ENCODE results near the gene ATG13.

DNA sequence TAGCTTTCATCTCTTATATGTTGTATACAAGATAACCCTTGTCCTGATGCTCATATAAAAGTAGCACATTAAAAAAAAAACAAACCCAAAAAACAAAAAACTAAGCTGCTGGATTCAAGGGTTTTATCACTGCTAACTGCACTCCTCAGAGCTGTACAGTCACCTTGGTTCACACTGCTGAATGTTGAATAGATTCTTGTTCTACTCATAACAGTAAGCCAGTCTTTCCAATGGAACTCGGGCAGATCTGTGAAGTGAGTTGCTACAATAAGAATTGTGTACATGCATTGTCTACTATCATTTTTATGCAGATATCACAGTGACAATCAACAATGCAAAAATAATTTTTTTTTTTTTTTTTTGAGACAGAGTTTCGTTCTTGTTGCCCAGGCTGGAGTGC is 5.0 kb upstream of the ATG13 start:
- no peak for TF ChIP-seq POLR2A (IDR thresholded peaks at IDR 0.05; ENCODE audit: borderline replicate concordance, extremely low read depth, insufficient read depth, insufficient read length)
- TF ChIP-seq, protein P1, sequence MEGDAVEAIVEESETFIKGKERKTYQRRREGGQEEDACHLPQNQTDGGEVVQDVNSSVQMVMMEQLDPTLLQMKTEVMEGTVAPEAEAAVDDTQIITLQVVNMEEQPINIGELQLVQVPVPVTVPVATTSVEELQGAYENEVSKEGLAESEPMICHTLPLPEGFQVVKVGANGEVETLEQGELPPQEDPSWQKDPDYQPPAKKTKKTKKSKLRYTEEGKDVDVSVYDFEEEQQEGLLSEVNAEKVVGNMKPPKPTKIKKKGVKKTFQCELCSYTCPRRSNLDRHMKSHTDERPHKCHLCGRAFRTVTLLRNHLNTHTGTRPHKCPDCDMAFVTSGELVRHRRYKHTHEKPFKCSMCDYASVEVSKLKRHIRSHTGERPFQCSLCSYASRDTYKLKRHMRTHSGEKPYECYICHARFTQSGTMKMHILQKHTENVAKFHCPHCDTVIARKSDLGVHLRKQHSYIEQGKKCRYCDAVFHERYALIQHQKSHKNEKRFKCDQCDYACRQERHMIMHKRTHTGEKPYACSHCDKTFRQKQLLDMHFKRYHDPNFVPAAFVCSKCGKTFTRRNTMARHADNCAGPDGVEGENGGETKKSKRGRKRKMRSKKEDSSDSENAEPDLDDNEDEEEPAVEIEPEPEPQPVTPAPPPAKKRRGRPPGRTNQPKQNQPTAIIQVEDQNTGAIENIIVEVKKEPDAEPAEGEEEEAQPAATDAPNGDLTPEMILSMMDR (IDR thresholded peaks at IDR 0.05 in 2 of 3, conservative IDR thresholded peaks at IDR 0.05 in 1 of 3; ENCODE audit: borderline replicate concordance in 1 of 3, insufficient read depth in 1 of 3, low read depth in 2 of 3, low read length in 2 of 3): no peak
- no peak for TF ChIP-seq EZH2 (IDR thresholded peaks at IDR 0.05)
- TF ChIP-seq CEBPB (IDR thresholded peaks at IDR 0.05; ENCODE audit: low read depth): no peak
- TF ChIP-seq RAD21 (IDR thresholded peaks at IDR 0.05; ENCODE audit: low read depth): no peak
